ENCODE data around the gene MIB2. TPM values are rescaled to one million over a fixed set of nuclear protein-coding genes. Genes with fewer than 3 reads are reported as not detected.
A peak's percentile ranks its signal among the peaks of the same experiment; 100 is the strongest.

Gene MIB2
- total and polyA plus RNA-seq, 10 of the 15 experiments (the other 5 are each of a cell fraction or from before 2014, with no cell fraction given), result 0.42 to 26.8 (median 10.9) TPM; not detected in 1

DNA sequence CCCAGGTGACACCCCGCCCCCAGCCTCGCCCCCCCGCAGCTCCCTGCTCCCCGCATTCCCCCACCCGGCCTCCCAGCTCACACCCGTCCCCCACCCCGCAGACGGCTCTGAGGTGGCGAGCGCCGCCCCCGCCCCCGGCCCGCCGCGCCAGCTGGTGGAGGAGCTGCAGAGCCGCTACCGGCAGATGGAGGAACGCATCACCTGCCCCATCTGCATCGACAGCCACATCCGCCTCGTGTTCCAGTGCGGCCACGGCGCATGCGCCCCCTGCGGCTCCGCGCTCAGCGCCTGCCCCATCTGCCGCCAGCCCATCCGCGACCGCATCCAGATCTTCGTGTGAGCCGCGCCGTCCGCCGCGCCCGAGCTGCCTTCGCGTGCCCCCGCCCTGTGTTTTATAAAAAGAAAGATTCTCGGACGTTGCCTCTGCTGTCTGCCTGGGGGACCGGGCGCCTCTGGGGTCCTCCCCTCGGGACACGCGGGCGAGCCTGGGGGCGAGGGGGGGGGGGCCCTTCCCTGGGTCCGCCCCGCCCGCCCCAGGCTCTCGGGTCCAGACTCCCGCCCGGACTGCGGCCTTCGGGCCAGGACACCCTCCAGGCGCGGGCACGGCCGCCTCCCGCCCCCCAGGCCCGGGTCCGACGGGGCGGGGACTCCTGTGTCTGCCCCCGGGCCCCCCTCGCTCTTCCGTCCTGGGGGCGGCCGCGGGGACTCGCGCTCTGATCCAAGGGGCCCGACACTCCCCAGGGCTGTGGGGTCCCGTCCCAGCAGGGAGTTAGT is 15.1 kb downstream of the MIB2 start (continued):
- TF ChIP-seq, protein P1, sequence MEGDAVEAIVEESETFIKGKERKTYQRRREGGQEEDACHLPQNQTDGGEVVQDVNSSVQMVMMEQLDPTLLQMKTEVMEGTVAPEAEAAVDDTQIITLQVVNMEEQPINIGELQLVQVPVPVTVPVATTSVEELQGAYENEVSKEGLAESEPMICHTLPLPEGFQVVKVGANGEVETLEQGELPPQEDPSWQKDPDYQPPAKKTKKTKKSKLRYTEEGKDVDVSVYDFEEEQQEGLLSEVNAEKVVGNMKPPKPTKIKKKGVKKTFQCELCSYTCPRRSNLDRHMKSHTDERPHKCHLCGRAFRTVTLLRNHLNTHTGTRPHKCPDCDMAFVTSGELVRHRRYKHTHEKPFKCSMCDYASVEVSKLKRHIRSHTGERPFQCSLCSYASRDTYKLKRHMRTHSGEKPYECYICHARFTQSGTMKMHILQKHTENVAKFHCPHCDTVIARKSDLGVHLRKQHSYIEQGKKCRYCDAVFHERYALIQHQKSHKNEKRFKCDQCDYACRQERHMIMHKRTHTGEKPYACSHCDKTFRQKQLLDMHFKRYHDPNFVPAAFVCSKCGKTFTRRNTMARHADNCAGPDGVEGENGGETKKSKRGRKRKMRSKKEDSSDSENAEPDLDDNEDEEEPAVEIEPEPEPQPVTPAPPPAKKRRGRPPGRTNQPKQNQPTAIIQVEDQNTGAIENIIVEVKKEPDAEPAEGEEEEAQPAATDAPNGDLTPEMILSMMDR (IDR thresholded peaks at IDR 0.05 in 2 of 3, conservative IDR thresholded peaks at IDR 0.05 in 1 of 3; ENCODE audit: control insufficient read depth in 2 of 3, extremely low read depth in 1 of 3, insufficient read depth in 1 of 3, low read depth in 3 of 3, low read length in 3 of 3), result peak in 1 of 3 experiments; percentile 14; a peak in 2 of 6 replicates
- TF ChIP-seq LARP7 (IDR thresholded peaks at IDR 0.05), result peak; percentile 69; the same call in 1 of the 2 replicates
- TF ChIP-seq SMAD1 (IDR thresholded peaks at IDR 0.05; ENCODE audit: low read depth, partially characterized antibody), result no peak
- TF ChIP-seq RELB (IDR thresholded peaks at IDR 0.05; ENCODE audit: low read depth), result no peak
- no peak for TF ChIP-seq POLR2AphosphoS5 (IDR thresholded peaks at IDR 0.05; ENCODE audit: low read length)
- TF ChIP-seq ZNF207 (IDR thresholded peaks at IDR 0.05; ENCODE audit: borderline replicate concordance), result peak; percentile 45; the same call in 1 of the 2 replicates
- TF ChIP-seq, protein P2, sequence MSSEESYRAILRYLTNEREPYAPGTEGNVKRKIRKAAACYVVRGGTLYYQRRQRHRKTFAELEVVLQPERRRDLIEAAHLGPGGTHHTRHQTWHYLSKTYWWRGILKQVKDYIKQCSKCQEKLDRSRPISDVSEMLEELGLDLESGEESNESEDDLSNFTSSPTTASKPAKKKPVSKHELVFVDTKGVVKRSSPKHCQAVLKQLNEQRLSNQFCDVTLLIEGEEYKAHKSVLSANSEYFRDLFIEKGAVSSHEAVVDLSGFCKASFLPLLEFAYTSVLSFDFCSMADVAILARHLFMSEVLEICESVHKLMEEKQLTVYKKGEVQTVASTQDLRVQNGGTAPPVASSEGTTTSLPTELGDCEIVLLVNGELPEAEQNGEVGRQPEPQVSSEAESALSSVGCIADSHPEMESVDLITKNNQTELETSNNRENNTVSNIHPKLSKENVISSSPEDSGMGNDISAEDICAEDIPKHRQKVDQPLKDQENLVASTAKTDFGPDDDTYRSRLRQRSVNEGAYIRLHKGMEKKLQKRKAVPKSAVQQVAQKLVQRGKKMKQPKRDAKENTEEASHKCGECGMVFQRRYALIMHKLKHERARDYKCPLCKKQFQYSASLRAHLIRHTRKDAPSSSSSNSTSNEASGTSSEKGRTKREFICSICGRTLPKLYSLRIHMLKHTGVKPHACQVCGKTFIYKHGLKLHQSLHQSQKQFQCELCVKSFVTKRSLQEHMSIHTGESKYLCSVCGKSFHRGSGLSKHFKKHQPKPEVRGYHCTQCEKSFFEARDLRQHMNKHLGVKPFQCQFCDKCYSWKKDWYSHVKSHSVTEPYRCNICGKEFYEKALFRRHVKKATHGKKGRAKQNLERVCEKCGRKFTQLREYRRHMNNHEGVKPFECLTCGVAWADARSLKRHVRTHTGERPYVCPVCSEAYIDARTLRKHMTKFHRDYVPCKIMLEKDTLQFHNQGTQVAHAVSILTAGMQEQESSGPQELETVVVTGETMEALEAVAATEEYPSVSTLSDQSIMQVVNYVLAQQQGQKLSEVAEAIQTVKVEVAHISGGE (CRISPR knock-in tag; IDR thresholded peaks at IDR 0.05), result no peak
- TF ChIP-seq ZSCAN29 (IDR thresholded peaks at IDR 0.05), result no peak
- no peak for TF ChIP-seq EED (IDR thresholded peaks at IDR 0.05; ENCODE audit: low read depth)
- no peak for TF ChIP-seq MYC (IDR thresholded peaks at IDR 0.05; ENCODE audit: insufficient read depth, insufficient read length, insufficient replicate concordance, low read length, severe bottlenecking)
- no peak for TF ChIP-seq SPI1 (IDR thresholded peaks at IDR 0.05; ENCODE audit: borderline replicate concordance, insufficient read depth, low read depth, low read length)
- TF ChIP-seq EZH2 (IDR thresholded peaks at IDR 0.05; ENCODE audit: borderline replicate concordance, control insufficient read depth, low read depth, low read length), result no peak
- TF ChIP-seq IRF4 (IDR thresholded peaks at IDR 0.05; ENCODE audit: low read depth, low read length), result no peak
- TF ChIP-seq POU2F2 (IDR thresholded peaks at IDR 0.05; ENCODE audit: borderline replicate concordance, low read depth, low read length), result peak; percentile 62; the same call in 1 of the 3 replicates
- TF ChIP-seq BACH1 (IDR thresholded peaks at IDR 0.05; ENCODE audit: borderline replicate concordance), result peak; percentile 21; the same call in 1 of the 2 replicates
- no peak for TF ChIP-seq KDM1A (IDR thresholded peaks at IDR 0.05; ENCODE audit: borderline replicate concordance)
- peak; percentile 31 for TF ChIP-seq KLF5 (IDR thresholded peaks at IDR 0.05; ENCODE audit: partially characterized antibody)
- TF ChIP-seq PBX3 (IDR thresholded peaks at IDR 0.05; ENCODE audit: insufficient replicate concordance, low read depth, low read length), result peak; percentile 18
- no peak for TF ChIP-seq ZNF217 (IDR thresholded peaks at IDR 0.05)
- TF ChIP-seq MTA2 (IDR thresholded peaks at IDR 0.05; ENCODE audit: low read depth), result no peak
- TF ChIP-seq SIX5 (IDR thresholded peaks at IDR 0.05; ENCODE audit: low read depth, low read length, severe bottlenecking), result no peak
